Kidney (tissue), 14 donors: ENCODE measurements around the gene ANO1. TPM values are rescaled to one million over a fixed set of nuclear protein-coding genes. Genes with fewer than 3 reads are reported as not detected.

Experiments used
- DNase-seq, 5 donors: peaks; one replicate each; pipeline ENCODE4 v3.0.0-alpha.2; 2013 to 2020
- FAIRE-seq: peaks from 2 replicates; lab custom pipeline; 2012; peaks lifted over from hg19 to GRCh38; lab: Jason Lieb, UNC
- H3K27ac ChIP-seq, 2 donors: one replicate each; pipeline ENCODE4 v1.7.0; 2013; ENCODE audit warnings: low read depth in 2 of 2, low read length in 2 of 2, inconsistent platforms in 1 of 2
- H3K27me3 ChIP-seq: one replicate; pipeline ENCODE4 v1.7.1; 2013; ENCODE audit warnings: low read length, inconsistent platforms; ENCODE audit not compliant: control insufficient read depth, insufficient read depth
- H3K36me3 ChIP-seq, 3 donors: one replicate each; pipeline versions ENCODE4 v1.7.0 to v1.7.1; 2013; ENCODE audit warnings: low read length in 3 of 3, control low read depth in 1 of 3, inconsistent platforms in 1 of 3; ENCODE audit not compliant: insufficient read depth in 3 of 3, control insufficient read depth in 2 of 3
- H3K4me1 ChIP-seq, 3 donors: one replicate each; pipeline versions ENCODE4 v1.7.0 to v1.7.1; 2013; ENCODE audit warnings: low read length in 3 of 3, inconsistent platforms in 1 of 3, low read depth in 1 of 3; ENCODE audit not compliant: control insufficient read depth in 2 of 3, insufficient read depth in 2 of 3
- H3K4me3 ChIP-seq, 3 donors: one replicate each; pipeline versions ENCODE4 v1.7.0 to v1.8.1; 2013; ENCODE audit warnings: low read length in 3 of 3, control low read depth in 1 of 3, inconsistent platforms in 1 of 3
- H3K9ac ChIP-seq, 3 donors: one replicate each; pipeline versions ENCODE4 v1.7.0 to v1.7.1; 2013; ENCODE audit warnings: low read length in 3 of 3, control low read depth in 1 of 3, inconsistent platforms in 1 of 3
- H3K9me3 ChIP-seq, 3 donors: one replicate each; pipeline versions ENCODE4 v1.7.0 to v1.7.1; 2013; ENCODE audit warnings: low read length in 3 of 3, control low read depth in 1 of 3, inconsistent platforms in 1 of 3; ENCODE audit not compliant: control insufficient read depth in 2 of 3, insufficient read depth in 1 of 3
- intact Hi-C: fragments of 100-400 bp; cut with DNase I; formaldehyde crosslinking; loops from one replicate; pipeline ENCODE4 v1.11.1; 2022
- polyA plus RNA-seq: library from polyadenylated mRNA; stranded (reverse); fragments of 350-450 nt; fragmentation: Illumina TruSeq; extraction: RNeasy Lipid Tissue Mini Kit (QIAGEN cat#74804); gene quantifications from one replicate; pipeline ENCODE4 v1.2.3, GENCODE V29; 2014; ENCODE audit warnings: low read depth, low replicate concordance; ENCODE audit not compliant: insufficient read depth
- total RNA-seq: library from RNA; stranded (reverse); fragmentation: NEBNext Ultra II Directional; extraction: Animal tissue kit (Norgen Biotek cat#: 25700); gene quantifications from one replicate; pipeline ENCODE4 v1.2.1, GENCODE V29; 2021
- TF ChIP-seq, protein P1 (sequence below): IDR thresholded peaks from 3 replicates; pipeline ENCODE4 v1.5.1; 2012; ENCODE audit warnings: mild to moderate bottlenecking, moderate library complexity, borderline replicate concordance; ENCODE audit not compliant: insufficient read depth; ENCODE audit errors: extremely low read depth
- donor health status: control.
- donor health status: control.
- donor health status: control.
- donor health status: control.
- donor health status: control.
- donor health status: DM: yes; HTN: yes; CAD: no.
- donor health status: Normal renal cell carcinoma (clear cell type).

Gene ANO1
- total and polyA plus RNA-seq, 2 donors from 2014 or later = 2.0 to 15.1 TPM

DNA sequence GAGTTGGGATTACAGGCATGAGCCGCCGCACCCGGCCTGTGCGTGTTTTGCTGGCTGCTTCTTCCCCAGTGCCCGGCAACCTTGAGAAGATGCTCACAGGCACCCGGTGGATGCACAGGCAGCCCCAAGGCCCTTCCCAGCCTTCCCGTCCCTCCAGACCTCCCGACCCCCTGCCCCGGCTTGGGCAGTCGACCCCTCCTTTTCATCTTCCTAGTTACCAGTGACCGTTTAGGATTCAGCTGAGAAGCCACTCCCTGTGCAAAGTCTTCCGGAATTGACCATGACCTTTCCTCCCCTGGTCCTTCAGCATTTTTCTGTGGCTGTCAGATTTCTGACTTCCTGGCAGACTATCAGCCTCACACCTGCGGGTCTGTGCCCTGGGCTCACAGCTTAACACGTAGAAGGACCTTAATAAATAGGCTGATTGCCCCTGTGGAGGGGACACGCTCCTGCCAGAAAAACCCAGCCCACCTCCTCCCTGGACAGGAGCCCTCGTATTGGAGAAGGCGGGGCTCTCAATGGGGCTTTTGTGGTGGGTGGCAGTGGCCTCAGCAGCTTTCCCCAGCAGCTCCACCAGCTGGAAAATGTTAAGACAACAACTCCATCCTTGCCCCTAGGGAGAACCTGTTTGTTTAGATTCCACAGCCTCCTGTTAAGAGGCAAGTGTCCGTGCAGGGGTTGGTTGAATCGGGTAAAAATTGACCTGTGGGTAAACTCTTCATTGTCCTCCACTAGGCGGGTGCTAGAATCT is 10.4 kb upstream of the ANO1 start:
- Histone ChIP-seq H3K27ac (no peak overlapping the region), H3K36me3 (no peaks in the 10 kb centered on the region), H3K9me3 (no peaks in the 10 kb centered on the region), H3K4me1 (no peaks in the 10 kb centered on the region), H3K9ac (no peak overlapping the region), H3K4me3 (no peak overlapping the region), H3K27me3 (no peaks in the 10 kb centered on the region)
- DNase-seq = peak in 4 of 5 donors; percentile 51 to 79 (median 72)
- TF ChIP-seq, protein P1, sequence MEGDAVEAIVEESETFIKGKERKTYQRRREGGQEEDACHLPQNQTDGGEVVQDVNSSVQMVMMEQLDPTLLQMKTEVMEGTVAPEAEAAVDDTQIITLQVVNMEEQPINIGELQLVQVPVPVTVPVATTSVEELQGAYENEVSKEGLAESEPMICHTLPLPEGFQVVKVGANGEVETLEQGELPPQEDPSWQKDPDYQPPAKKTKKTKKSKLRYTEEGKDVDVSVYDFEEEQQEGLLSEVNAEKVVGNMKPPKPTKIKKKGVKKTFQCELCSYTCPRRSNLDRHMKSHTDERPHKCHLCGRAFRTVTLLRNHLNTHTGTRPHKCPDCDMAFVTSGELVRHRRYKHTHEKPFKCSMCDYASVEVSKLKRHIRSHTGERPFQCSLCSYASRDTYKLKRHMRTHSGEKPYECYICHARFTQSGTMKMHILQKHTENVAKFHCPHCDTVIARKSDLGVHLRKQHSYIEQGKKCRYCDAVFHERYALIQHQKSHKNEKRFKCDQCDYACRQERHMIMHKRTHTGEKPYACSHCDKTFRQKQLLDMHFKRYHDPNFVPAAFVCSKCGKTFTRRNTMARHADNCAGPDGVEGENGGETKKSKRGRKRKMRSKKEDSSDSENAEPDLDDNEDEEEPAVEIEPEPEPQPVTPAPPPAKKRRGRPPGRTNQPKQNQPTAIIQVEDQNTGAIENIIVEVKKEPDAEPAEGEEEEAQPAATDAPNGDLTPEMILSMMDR = no peak
- intact Hi-C loops = no loop called here
- no peak for FAIRE-seq

DNA sequence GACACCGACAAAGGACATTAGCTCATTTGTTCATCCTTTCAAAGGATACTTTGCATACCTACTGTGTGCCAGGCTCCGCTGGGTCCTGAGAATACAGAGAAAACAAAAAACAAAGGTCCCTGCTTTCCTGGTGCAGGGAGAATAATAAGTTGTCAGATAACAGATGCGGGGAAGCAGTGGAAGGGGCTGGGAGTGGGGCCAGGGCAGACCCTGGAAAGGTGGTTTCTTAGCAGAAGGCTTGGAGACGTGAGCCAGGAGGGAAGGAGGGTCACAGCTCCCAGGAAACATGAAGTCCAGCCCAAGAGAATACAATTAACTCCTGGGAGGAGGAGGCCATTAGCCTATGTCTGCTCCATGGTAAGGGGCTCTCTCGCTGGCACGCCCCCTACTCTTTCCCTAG is 9.8 kb upstream of the ANO1 start:
- DNase-seq = peak in 1 of 5 donors; percentile 30
- Histone ChIP-seq H3K4me1 (no peaks in the 10 kb centered on the region), H3K9ac (no peak overlapping the region), H3K27me3 (no peaks in the 10 kb centered on the region), H3K36me3 (no peaks in the 10 kb centered on the region), H3K9me3 (no peaks in the 10 kb centered on the region), H3K4me3 (no peak overlapping the region), H3K27ac (no peak overlapping the region)
- TF ChIP-seq, protein P1 = no peak
- FAIRE-seq = no peak
- intact Hi-C loops = no loop called here

DNA sequence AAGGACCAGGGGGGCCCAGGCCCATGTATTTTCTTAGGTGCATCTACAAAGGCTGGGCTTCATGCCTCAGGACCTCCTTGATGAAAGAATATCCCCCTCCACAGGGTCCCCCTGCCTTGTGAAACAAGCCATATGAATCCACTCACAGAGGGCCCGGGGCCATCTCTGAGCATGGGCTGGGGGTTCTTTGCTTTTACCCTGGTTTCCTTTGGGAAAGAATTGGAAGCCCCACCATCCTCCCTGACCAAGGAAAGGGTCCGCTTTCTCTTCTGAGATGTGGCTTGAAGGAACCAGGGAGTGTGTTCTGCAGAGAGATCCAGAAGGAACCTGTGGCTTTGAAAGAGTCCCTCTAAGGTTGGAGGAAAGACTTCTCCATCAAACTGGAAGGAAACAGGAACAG is 9.2 kb upstream of the ANO1 start:
- no peak for DNase-seq
- TF ChIP-seq, protein P1 = no peak
- H3K4me3 ChIP-seq = no peak overlapping the region
- intact Hi-C loops = no loop called here
- no peak overlapping the region for H3K9ac ChIP-seq
- no peaks in the 10 kb centered on the region for H3K27me3 ChIP-seq
- no peak overlapping the region for H3K27ac ChIP-seq
- FAIRE-seq = no peak
- H3K36me3 ChIP-seq = no peaks in the 10 kb centered on the region
- no peaks in the 10 kb centered on the region for H3K4me1 ChIP-seq
- H3K9me3 ChIP-seq = no peaks in the 10 kb centered on the region
